HG02642 (cell line): ENCODE measurements around the gene FOXP1.

ENCODE experiments used
- ATAC-seq: cut with Tn5 transposase; IDR thresholded peaks from one replicate; pipeline ENCODE4 v1.9.1; 2021; ENCODE audit warnings: mild to moderate bottlenecking; ENCODE audit not compliant: unreplicated experiment, poor library complexity

Gene FOXP1

GRCh38 chr3:71128961-71129360 is 454.6 kb downstream of the FOXP1 start:
- ATAC-seq: no peak

GRCh38 chr3:71127844-71128243 is 455.7 kb downstream of the FOXP1 start:
- ATAC-seq: no peak

- ATAC-seq: no peak
These were observed 456.3 kb downstream of the FOXP1 start for GRCh38 chr3:71127052-71127831.

DNA sequence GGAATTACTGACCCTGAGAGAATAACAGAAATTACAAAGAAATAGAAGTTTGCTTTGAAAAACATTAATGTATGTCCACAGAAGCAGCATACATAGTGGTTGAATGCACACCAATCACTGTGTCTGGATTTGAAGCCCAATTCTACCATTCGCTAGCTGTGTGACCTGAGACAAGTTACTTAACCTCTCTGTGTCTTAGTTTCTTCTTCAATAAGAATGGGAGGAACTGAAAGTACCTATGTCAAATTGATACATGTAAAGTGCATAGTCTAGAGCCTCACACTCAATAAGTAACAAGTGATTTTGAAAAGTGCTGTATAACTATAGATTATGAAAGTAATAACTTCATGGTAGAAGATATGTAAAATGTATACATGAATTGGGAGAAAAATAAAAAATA is 457.8 kb downstream of the FOXP1 start:
- ATAC-seq: no peak

- no peak for ATAC-seq
These were observed 459.5 kb downstream of the FOXP1 start for GRCh38 chr3:71124048-71124447.

DNA sequence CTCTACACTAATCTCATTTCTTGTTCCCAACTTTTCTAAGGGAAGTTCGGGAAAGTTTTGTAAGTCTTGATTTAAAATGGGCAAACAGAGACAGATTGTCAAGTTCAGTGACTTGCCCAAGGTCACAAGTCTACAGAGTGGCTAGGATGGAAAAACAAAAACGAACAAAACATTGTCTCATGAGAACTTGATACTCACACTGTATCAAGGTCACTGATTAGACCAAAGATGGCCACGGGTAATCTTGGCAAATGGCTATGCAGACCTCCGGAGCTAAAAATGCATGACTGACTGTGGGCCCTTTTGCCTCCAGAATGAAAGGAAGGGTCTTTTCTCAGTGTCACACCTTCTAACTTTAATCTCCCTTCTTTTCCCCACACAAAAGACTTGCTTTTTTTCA is 460.9 kb downstream of the FOXP1 start:
- ATAC-seq: no peak

- ATAC-seq: no peak
These were observed 461.9 kb downstream of the FOXP1 start for GRCh38 chr3:71121429-71122167.

DNA sequence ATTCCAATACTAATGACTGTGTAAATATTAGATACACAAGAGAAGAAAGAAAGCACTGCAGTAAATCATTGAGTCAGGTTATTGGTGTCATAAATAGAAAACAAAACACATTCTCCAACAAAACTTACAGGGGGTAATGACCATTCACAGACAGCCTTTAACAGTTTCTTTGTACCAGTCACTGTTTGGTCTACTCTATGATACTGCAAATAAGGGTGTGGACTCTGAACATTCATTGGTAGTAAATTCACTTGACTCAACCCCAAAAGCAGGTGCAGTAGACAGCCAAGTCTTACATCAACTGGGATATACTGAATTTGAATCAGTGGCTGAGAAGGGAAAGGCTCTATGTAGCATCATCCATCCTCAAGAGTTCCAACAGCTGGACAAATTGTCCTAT is 463.5 kb downstream of the FOXP1 start:
- ATAC-seq: no peak

DNA sequence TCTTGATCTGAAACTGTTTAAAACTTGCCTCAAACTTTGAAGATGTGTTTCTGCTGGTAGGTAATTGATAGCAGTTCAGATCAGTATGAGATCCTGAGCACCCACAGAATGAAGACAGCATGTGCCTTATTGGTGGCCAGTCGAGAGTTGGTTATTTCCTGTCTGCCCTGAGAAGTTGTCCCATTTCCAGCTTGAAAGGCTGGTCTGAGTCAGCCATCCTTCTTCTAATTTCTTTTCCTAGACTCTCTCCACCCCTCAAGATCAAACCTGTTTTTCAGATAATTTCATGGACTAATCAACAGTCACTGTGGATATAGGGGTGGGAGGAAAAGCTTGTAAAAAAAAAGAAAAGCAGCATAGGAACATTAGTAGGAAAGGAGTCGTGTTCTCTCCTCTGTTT is 464.4 kb downstream of the FOXP1 start:
- ATAC-seq: no peak

GRCh38 chr3:71118436-71118835 is 465.1 kb downstream of the FOXP1 start:
- no peak for ATAC-seq

DNA sequence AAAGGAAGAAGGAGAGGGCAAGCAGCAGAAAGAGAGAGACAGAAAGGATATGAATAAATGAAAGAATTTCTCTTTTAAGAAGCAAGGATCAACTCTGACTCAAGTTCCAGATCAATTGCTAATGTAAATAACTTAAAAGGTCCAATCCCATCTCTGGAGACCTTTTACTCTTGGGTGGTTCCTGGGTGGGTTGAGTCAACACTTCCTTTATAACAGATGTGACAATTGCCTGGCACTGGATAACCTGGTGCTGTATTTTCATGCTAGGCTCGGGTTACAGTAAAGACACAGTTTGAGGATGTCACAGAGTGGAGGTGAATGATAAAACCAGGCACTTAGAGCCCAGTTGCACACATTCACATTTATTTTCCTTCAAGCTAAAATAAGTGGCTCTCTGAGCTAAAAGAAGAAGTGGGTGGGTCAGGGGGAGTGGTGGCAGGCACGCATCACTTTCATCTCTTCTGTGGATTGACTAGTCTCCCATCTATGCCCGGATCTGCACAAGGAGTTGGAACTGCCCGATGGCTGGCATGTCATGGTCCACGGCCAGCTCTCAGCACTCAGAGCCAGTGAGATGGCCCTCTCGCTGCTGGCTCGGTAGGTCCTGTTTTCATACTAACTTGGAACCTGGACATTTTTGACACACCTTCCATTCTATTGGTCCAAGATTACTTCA is 465.8 kb downstream of the FOXP1 start:
- no peak for ATAC-seq

DNA sequence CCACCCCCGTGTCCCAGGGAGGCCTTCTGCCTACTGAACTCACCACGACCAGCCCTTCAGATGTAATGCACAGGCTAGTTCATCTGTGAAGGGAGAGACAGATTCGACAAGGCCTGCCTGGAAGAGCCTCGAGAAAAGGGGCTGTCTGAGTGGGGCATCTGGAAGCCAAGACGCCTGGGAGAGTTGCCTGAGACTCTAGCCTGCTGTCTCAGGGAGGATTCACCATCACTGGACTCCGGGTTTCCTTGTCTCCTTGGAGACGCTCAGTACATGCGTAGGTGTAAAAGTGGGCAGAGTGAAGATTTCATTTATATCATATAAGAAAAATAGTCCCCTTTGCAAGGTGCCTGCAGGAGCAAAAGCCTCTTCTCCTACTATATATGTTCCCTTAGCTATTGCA is 468.9 kb downstream of the FOXP1 start:
- ATAC-seq: no peak

- no peak for ATAC-seq
These were observed 471.0 kb downstream of the FOXP1 start for GRCh38 chr3:71112576-71112975.

GRCh38 chr3:71111784-71112440 is 471.6 kb downstream of the FOXP1 start:
- ATAC-seq: no peak

GRCh38 chr3:71110385-71111222 is 472.9 kb downstream of the FOXP1 start:
- ATAC-seq: no peak

DNA sequence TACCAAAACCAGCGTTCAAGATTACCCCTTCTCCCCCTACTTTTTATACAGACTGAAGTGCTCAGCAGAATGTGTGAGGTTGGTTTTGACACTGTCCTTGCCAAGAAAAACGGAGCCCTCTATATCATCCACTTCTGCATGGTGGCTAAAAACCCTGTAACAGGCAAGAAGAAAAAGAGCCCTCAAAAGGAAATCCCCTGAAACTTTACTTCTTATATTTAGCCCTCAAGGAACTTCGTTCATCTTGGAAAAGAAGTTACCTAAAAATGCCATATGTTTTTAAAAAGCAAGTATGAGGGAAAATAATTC is 473.6 kb downstream of the FOXP1 start:
- no peak for ATAC-seq

GRCh38 chr3:71109241-71109976 is 474.1 kb downstream of the FOXP1 start:
- ATAC-seq: no peak

GRCh38 chr3:71107926-71108325 is 475.6 kb downstream of the FOXP1 start:
- no peak for ATAC-seq

- ATAC-seq: no peak
These were observed 478.6 kb downstream of the FOXP1 start for GRCh38 chr3:71104976-71105375.
